NAMALWA (cell line): ENCODE measurements around the gene LYST.
"Not testable (repeated sequence)": the region's sequence is repeated elsewhere in the genome, so short reads cannot be mapped to it uniquely, and the experiment has no call there.

Source experiments
- DNase-seq: peaks from one replicate; pipeline ENCODE4 v3.0.0-alpha.2; 2015; ENCODE audit warnings: low spot score

The LYST gene

GRCh38 chr1:235657269-235657668, 209.4 kb downstream of the LYST start:
- DNase-seq, result no peak

DNA sequence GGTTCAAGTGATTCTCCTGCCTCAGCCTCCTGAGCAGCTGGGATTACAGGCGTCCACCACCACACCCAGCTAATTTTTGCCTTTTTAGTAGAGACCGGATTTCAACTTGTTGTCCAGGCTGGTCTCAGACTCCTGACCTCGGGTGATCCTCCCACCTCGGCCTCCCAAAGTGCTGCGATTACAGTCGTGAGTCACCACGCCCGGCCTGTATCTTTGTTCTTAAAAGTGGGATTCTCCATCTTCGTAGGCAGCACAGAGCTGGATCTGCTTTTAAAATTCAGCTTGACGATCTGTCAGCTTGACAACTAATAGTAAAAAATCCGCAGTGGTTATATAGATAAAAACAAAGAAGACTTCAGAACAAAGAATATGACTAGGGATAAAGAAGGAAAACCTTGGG, 214.3 kb downstream of the LYST start:
- DNase-seq, result no peak

DNA sequence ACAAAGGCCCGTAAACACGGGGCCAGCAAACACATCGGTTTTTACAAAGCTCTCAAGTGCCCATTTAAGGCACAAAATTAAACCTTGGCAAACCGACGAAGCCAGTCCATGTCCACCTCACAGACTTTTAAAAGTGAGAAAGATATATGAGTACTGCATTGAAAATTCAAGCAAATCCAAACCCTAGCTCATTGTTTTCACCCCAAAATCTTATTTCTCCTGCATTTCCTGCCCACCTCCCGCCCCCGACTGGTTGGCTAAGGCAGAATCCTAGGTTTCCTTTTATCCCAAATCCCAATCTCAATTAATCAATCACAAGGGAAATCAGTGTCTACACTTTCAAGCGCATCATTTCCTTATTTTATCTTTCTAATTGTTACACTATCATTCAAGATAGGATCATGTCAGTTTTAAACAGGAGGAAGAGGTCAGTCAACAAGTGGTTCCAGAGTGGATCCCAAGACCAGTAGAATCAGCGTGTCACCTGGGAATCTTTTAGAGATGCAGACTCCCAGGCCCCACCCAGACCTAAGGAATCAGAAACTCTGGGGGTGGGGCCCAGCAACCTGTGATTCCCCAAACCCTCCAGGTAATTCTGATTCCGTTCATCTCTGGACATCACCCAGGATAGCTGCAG, 215.4 kb downstream of the LYST start:
- no peak for DNase-seq

DNA sequence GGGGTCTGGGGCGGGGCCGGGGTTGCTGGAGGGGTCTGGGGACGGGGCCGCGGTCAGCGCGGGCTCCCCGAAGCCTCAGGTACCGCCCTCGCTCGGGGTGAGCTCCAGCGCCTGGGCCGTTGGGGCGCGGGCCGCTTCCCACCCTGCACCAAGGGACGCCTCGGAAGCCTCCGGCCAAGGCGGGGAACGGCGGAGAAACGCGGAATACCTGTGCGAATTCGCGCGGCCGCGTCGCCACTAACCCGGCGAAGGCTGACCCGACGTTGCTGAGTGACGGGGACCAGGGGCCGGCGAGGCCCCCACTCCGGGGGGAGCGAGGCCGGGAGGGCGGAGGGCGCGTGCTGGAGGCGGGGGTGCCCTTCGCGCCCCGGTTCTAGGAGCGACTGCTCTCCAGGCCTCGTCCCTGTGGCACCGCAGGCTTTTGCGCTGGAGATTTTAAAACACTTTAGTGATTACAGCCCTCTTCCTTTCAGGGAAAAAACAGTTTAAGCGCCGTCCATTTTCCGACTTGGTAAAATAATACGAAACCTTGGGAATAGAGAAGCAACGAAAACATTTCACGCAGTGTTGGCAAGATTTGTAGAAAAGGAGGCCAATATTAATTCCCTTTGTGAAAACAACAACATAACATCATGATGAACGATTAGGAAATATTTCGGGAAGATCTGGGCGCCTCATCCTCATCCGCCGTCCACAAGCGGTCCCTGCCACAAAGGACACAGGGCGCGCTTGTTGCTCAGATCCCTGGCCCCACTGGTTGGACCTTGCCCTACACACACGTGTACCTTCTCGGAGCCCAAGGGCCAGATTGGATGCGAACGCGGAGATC, 216.2 kb downstream of the LYST start:
- DNase-seq, result no peak

GRCh38 chr1:235649368-235650163, 217.1 kb downstream of the LYST start, which contains the start of gene GNG4:
Gene GNG4, minus strand, starts transcription at chr1:235649784. Its CDS starts 65,946 bp downstream, at chr1:235583838.
- no peak for DNase-seq

DNA sequence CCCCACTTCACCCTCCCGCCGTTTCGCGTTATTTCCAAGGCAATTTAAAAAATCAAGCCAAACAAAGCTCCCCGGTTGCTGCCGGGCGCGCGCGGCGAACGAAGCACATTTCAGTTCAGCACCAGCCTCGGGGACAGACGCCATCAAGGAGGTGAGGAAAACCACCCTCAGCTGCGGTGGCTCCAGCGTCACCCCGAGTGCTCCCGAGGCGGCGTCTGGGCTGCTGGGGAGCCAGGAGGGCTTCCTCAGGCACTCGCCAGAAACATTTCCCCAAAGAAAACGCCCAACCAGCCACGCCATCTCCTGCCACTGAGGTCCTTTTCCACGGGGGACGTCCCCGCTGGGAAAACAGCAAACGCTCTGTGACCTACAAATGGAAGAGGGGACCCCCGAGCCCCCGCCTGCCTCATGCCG, 217.7 kb downstream of the LYST start:
- no peak for DNase-seq

DNA sequence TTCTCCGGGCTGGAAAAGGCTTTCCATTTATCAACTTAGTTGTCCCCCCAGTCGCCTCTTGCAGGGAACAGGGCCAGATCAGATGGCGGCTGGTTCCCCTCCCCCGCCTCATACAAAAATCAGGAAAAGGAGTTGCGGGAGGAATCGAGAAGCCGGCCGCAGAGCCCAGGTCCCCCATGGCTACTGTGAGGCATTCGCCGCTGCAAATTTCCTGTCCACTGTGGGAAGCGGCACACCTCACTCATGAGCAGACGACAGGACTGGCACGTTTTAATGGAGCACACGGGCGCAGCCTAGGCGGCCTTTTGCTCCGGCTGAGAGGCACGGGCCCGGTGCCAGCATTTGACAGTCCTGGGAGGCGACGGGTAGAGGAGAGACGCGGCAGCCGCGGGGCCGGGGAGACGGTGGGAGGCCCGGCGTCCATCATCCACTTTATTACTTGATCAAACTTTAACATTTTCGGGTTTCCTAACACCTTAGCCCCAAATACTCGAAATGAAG, 218.2 kb downstream of the LYST start:
- DNase-seq, result no peak

- not testable (repeated sequence) for DNase-seq
Measured at GRCh38 chr1:235647537-235647936, 219.2 kb downstream of the LYST start.

- no peak for DNase-seq
Measured at GRCh38 chr1:235646463-235646862, 220.2 kb downstream of the LYST start.

- no peak for DNase-seq
Measured at GRCh38 chr1:235644693-235645305, 221.9 kb downstream of the LYST start.

- no peak for DNase-seq
Measured at GRCh38 chr1:235643837-235644692, 222.6 kb downstream of the LYST start.

DNA sequence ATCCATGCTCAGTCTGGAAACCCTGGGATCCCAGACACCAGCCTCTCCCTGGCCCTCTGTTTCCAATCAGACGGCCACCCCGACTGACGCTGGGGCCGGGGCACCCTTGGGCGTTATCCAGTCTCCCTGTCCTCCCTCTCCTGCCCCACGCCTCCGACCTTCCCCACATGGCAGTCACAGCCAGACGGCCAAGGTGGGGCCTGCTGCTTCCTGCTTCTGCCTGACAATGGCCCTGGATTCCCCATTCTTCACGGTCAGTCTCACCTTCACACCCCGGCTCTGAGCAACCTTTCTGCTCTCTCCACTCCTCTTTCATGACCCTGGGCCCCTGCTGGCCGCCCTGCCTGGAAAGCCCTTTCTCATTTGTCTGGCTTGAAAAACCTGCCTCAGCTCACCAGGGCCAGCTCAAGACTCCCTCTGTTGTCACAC, 223.7 kb downstream of the LYST start:
- DNase-seq, result no peak

DNA sequence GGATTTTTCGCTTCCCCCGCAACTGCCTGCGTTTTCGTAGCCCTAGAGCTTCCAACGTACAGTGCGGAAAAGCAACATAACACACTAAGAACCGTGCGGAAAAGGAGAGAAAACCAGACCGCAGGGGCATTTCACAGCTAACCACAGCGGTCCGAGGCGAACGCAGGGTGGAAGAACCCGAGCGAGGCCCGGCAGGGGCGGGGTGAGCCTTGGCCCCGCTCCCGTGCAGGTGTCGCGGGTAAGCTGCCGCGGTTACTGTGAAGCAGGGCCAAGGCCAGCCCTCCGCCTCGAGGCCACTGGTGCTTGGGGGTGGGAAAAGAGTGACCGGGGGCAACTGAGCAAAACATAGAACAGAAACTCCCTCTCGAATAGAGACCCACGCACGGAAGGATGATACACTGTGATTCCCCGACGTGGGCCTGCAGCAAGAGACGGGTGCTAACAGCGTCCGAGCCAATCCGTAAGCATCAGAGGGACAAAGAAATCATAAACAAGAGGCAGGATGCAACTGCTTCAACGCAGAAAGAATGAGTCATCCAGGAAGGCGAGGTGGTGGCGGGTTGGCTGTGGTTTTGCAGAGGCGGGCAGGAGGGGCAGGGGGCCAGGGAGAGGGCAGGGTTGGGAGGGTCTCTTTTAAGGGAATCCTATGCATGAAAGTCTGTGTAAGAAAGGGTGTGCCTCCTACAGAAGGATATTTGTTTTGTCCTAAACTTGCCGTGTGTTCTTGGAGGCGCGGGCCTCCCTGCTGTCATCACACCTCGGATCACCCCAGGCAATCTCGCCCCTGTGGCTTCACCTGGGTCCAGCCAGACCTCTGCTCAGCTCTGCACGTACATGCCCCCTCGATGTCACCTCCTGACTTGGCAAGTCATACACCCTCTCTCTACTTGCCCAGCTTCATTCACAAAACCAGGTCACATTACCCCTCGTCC, 224.4 kb downstream of the LYST start:
- DNase-seq, result no peak

DNA sequence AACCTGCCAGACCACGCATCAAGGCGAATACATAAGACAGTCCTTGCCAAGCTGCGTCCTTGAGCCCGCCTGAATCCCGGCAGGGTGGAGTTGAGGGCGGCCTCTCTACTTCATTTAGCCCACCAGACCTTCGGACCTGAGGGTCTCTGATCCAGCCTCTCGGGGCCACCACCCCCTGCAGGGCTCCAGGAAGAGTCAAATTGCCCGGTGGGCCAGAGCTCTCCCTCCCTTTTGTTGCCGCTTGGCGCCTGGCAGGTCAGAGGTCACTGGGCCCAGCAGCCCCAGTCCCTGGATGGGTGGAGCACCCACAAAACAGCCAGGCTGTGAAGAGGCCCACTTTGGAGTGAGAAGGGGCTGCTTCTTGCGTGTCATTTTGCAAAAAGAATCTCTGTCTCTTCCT, 226.1 kb downstream of the LYST start:
- no peak for DNase-seq

GRCh38 chr1:235639226-235640205, 227.2 kb downstream of the LYST start:
- no peak for DNase-seq

- DNase-seq, result not testable (repeated sequence)
Measured at GRCh38 chr1:235638612-235639011, 228.1 kb downstream of the LYST start.

DNA sequence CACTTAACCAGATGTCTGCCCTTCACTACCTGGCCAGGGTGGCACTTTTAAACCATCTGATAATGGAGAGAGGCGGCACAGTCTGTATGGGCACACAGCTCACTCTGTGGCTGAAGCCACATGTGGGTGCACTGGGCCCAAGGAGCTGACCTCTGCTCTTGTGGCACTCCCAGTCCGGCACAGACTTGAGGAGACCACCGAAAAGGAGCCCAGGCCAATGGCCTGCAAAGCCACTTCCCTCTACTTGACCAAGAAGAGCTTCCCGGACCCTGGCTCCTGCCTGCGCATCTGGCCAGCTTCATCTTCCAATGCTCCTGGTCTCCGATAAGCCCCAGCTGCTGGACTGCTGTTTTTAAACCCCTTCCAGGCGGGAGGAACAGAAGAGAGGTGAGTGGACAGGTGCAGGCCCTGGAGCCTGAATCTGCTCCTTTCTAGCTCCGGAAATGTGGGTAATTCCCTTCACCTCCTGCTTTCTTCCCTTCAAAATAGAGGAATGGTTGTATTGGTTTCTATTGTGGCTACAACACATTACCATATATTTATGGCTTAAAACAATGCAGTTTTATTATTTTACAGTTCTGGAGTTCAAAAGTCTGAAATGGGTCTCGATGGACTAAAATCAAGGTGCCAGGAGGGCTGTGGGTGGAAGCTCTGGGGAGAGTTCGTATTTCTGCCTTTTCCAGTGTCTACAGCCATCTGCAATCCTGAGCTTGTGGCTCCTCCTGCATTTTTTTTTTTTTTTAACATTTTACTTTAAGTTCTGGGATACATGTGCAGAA, 228.8 kb downstream of the LYST start:
- DNase-seq, result no peak
